Measurements from ENCODE around the gene RIOK2.
"Not testable (repeated sequence)": the region's sequence is repeated elsewhere in the genome, so short reads cannot be mapped to it uniquely, and the experiment has no call there.

Gene RIOK2

DNA sequence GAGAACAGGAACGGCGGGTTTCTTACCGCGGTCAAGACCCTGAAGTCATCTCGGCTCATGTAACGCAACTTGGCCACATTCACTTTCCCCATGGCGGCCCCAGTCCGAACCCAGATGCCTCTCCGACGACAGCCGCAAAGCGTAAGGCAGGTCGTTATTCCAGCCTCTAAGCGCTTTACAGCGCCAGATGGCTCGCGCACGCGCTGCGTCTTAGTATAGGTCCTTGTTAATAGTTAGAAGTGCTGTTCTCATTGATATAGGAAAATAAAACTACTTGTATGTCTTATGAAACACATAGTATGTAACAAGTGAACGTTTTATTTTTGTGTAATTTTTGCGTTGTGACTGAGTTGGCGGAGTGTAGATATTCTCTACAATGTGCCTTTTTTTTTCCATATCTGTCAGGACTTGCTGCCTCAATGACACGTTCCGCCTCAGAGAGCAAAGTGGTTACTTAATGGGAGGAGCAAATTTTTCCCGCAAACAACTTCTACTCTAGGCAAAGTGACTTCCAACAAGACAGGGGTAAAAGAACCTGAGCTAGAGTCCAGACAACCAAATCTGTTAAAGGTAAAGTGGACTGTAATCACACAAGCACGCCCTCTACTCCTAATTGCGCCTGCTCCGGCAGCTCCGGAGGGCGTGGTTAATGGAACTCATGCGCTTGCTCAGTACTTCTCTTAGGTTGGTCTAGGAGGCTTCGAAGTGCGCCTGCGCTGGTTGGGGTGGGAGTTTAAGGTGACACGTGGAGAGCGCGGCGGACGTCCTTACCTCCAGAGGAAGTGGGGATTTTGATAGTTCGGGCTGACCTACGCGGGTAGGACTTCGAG is at the start of gene RIOK2:
TSS of gene RIOK2 (minus strand) at position 148 of the 830 bp plus-strand sequence. CDS start at position 92, 56 bp downstream.
- DNase-seq (ENCODE audit: low read depth), result peak; percentile 98

DNA sequence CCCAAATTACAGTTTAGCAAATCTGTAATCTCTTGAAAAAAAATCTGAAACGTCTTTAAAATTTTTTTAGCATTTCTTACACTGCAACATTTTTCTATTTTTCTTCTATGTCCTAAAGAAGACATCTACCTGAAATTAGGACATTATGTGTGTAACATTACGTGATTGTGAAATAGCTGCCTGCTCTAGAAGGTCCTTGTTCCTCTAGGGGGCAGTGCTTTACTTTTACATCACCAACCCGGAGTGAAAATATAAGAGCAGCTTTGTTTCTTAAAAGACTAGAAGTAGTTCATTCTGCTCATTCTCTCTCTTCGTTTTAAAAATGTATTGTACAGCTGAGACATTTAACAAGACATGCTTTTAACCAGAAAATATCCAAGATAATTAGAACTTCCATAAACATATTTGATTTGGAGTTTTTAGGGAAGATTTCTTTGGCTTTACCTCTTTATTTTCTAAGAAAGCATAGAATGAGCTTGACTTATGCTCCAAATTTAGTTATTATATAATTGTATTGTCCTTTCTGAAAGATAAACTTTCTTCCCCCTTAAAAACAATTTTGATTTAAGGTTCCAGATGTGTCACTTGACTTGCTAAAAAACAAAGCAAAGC is 48.1 kb upstream of the RIOK2 start:
- peak; percentile 55 for DNase-seq (ENCODE audit: low read depth)

DNA sequence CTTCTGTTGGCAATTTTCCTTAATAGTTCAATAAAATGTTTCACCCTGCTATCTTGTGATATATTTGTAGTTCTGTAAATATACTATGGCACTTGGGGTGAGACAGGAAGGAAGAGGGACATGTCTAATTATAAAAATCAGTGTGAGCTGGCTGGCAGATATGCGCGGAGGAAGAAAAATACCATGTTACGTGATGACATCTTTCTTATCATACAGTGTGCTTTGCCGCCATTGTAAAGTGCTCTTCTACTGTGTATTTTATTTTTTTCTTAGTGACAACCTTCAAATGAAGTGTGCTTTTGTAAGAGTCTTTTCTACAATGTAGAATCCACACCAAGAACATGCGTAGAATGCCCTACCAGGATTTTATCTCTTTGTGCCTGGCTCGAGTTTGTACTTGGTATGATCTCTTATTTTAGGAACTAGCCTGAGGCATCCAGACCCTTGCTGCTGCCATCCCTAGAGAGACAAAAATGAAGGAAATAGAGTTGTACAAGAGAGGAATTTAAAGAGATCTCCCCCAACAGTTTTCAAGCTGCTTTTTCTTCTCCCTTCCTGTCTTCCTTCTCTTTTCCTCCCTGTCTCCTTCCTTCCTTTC is 46.7 kb upstream of the RIOK2 start:
- DNase-seq (ENCODE audit: low read depth), result no peak

DNA sequence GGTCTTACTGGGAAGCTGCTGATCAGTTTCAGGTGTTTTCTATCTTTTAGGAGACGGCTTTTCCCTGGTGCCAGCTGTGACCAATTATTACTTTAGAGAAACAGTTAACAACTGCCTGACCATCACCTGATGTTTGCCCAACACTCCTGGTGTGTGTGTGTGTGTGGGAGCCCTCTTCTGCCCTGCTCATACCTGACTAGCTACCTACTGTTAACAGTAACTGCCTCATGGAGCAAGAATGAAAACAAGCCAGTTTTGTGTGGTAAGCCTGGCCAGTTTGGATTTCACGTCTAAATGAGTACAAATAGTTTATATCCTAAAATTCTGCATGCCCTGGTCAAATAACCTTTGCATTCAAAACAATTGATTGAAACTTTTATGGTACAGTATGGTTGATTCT is 46.1 kb upstream of the RIOK2 start:
- no peak for DNase-seq (ENCODE audit: low read depth)

DNA sequence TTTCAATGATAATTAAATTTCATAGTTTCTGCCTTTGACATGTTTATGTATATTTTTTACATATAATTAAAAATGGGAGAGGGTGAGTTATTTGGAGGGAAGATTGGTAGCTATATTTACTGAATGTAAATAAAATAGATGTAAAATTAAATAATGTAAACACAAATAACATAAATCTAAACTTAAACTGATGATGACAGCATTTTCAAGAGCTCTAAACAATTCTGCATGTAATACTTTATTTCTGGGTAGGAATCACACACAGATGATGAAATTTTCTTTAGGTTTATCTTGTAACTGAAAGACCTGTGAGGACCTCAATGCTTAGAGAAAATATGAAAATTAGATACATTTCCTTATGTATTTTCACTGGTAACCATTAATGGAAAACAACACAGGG is 42.2 kb upstream of the RIOK2 start:
- no peak for DNase-seq (ENCODE audit: low read depth)

DNA sequence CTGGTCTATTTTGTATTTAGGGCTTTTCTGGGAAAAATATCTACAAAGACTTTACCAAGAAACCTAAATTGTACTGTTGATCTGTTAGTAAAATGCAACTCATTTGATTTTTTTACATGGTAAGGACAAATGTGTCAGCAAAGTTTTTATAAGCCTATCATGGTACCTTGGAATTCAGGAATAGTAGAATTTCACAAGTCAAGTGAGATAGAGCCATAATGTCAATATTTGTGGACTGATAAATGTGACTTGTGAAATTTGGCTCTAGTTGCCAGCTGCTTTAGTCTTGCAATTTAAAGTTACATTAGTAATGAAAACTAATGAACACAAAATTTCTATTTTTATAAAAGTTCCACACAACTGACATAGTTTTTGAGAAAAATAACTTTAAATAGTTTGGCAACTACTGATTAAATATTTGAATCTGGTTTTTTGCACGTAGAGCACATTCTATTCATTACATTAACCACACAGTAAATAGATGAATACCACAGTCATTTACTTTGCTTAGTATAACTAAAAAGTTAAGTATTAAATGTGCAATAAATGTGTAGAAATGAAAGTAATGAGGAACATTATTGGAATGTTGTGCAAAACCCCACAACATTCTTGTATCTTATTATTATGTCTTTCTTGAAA is 41.2 kb upstream of the RIOK2 start:
- peak; percentile 3 for DNase-seq (ENCODE audit: low read depth)

DNA sequence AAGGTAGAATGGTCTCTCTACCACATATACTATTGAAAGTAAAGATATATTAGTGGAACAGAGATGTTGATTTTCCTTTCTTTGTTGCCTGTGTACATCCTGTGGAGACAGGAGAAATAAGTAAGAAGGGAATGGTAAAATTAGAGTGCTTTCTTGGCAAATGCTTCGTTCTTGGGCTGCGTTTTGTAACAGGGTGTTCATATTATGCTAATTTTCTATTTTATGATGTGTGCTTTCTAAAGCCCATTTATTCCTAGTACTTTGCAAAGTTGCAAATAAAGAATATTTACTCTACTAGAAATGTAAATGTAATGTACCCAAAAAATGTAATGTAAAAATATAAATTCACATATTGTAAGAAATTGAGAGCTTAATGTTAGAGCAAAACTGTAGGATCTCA is 40.5 kb upstream of the RIOK2 start:
- no peak for DNase-seq (ENCODE audit: low read depth)

DNA sequence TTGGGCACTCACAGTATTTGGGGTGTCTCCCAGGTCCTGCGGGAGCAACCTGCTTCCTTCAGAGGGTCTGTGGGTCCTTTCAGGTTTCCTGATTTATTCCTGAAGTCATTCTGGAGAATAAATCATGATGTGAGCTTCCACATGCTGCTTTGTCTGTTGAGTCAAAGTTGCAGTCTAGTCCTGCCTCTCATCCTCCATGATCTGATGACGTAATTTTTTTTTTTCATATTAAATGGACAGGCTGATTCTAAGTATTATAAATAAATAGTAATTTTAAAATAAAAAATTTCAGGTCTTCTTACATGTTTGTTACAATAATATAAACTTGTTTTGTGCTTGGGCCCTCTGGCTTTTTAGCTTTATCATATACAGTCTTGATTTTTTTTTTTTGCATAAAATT is 26.3 kb upstream of the RIOK2 start:
- no peak for DNase-seq (ENCODE audit: low read depth)

DNA sequence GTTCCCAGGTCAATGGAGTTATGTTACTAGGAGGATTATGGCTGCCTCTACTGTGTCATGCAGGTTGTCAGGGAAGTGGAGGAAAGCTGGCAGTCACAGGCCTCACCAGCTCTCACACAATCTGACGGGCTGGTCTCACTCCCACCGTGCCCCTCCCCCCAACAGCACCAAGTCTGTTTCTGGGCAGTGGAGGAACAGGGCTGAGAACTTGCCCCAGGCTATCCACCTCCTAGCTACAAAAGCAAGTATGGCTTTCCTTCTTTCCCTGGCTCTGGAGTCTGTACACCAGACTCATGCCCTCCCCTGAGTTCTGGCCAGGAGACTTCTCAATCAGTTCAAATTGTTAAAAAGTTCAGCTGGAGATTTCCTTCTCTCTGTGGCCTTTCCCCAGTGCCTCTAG is 25.7 kb upstream of the RIOK2 start:
- no peak for DNase-seq (ENCODE audit: low read depth)

DNA sequence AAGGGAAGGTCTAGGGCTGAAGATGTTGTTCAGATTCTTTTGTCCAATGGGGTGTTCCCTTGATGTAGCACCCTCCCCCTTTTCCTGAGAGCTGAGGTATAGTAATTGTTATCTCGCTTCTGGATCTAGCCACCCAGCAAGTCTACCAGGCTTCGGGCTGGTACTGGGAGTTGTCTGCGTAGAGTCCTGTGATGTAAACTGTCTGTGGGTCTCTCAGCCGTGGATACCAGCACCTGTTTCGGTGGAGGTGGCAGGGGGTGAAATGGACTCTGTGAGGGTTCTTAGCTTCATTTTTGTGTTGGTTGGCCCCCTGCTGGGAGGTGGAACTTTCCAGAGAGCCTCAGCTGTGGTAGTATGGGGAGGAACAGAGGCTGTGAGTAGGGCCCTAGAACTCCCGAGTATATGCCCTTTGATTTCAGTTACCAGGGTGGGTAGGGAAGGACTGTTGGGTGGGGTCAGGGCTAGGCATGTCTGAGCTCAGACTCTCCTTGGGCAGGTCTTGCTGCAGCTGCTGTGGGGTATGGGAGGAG is 25.2 kb upstream of the RIOK2 start:
- no peak for DNase-seq (ENCODE audit: low read depth)

DNA sequence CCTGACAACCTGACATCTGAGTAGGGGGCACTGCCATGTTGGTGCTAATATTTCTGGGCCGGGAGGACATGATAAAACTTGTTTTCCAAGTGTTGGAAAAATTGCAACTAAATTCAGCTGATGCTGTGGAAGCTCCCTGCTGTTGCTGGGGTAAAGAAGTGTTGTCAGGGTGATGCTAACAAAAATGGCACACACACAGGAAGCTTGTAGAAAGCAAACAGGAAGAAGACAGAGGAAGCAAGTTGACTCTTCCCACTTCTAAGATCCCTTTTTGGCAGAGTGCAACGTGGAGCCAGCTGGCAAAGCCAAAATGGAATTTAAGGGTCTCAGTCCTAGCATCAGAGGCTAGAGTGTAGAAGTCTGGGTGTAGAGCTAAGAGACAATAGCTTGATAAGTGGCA is 11.3 kb upstream of the RIOK2 start:
- DNase-seq (ENCODE audit: low read depth), result no peak

DNA sequence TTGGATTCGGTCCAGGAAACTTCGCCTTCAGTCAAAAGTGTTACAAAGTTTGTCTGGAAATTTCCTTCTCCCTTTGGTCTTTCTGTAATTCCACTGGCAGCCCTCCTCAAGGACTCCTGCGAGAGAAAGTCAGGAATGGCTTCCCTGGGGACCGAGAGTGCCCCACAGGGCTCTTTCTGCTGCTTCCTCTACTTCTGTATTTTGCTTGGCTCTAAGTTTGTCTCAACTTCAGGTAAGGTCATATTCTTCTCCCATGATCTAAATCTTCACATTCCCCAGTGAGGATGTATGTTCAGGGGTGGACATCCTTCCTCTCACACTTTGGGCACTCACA is 10.3 kb upstream of the RIOK2 start:
- no peak for DNase-seq (ENCODE audit: low read depth)

DNA sequence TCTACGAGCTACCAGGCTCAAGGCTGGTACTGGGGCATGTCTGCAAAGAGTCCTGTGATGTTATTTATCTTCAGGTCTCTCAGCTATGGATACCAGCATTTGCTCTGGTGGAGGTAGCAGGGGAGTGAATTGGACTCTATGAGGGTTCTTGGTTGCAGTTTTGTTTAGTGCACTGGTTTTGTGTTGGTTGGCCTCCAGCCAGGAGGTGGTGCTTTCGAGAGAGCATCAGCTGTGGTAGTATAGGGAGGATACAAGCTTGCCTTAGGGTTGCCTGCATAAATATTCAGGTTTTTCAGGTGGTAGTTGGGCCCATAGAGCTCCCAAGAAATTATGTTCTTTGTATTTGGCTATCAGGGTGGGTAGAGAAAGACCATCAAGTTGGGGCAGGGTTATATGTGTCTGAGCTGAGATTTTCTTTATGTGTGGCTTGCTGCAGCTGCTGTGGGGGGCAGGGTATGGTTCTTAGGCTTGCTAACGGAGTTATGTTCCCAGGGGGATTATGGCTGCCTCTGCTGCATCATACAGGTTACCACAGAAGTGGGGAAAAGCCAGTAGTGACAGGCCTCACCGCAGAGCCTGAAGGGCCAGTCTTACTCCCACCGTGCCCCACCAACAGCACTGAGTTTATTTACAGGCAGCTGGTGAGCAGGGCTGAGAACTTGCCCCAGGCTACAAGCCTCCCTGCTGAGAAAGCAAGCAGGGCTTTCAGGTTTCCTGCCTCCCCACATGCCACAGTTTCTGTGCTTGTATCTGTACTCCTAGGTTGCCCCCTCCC is 9.7 kb upstream of the RIOK2 start:
- no peak for DNase-seq (ENCODE audit: low read depth)

DNA sequence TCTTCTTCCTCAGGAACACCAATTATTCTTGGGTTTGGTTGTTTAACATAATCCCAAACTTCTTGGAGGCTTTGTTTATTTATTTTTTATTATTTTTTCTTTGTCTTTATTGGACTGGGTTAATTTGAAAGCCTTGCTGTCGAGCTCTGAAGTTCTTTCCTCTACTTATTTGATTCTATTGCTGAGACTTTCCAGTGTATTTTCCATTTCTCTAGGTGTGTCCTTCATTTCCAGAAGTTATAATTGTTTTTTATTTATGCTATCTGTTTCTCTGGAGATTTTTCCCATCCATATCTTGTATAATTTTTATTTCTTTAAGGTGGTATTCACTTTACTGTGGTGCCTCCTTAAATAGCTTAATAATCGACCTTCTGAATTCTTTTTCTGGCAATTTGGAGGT is 8.8 kb upstream of the RIOK2 start:
- DNase-seq (ENCODE audit: low read depth), result no peak

DNA sequence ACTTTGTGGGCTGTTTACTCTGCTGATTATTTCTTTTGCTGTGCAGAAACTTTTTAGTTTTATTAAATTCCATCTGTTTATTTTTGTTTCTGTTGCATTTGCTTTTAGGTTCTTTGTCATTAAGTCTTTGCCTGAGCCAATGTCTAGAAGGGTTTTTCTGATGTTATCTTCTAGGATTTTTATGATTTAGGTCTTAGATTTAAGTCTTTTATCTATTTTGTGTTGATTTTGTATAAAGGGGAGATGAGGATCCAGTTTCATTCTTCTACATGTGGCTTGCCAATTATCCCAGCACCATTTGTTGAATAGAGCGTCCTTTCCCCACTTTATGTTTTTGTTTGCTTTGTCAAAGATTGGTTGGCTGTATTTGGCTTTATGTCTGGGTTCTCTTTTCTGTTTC is 6.5 kb upstream of the RIOK2 start:
- not testable (repeated sequence) for DNase-seq (ENCODE audit: low read depth)

DNA sequence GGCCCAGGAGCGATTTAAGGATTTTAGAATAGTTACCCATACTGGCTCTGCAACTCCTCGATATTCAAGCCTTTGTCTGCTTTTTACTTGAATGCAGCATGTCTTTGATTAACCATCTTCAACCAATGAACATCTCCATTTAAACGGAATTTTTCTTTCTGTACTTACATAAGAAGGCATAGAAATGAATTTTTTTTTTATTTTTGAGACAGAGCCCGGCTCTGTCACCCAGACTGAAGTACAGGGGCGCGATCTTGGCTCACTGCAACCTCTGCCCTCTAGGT is 825 bp upstream of the RIOK2 start:
- no peak for DNase-seq (ENCODE audit: low read depth)

DNA sequence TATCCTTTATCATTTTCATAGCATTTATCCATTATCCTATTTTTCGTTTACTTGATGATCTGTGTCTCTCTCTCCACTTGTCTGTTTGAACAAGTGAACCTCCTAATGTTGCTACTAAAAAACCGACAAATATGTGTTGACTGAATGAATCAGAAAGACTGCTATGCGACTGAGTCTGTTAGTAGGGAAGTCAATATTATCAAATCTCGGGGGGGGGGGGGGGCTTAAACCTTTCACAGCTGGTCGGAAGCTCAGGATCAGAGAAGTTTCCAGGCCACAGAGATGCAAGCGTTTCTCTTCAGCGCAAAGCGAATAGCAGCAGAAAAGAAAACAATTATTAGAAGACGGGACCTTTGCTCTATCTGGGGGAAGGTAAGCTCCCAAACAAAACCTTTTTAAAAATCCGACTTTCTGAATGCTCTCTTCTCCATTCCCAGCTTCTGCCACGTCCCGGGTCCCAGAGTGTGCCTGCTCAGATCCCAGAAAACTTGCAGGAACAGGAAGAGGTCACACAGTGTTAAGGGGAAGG is 412 bp downstream of the RIOK2 start:
- DNase-seq (ENCODE audit: low read depth), result no peak

DNA sequence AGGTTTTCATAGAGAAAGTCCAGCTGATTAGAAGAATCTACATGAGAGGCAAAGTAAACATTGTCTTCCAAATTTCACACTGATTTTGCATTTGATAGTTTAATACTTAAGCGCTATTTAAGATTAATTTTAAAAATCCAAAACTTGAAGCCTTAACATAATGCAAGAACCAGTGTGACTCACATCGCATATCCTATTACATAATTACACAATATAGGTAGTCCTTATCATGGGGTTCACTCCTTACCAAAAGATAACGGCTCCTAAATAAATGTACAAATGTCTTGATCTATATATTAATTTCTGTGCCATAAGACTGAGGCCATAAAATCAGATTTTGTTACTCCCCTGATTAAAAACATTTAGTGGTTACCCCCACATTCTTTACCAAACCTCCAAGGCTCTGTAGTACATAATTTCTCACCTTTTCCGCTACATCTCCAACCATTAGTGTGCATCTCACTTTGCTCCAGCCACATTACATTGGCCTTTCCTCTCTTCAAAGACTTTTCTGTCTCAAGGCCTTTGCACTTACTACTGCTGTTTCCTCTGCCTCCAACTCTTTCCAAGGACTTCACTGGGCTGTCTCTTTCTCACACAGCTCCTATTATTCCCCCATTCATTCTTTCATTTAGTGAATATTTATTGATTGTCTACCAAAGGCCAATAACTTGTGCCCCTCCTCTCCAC is 1.0 kb downstream of the RIOK2 start:
- DNase-seq (ENCODE audit: low read depth), result no peak

DNA sequence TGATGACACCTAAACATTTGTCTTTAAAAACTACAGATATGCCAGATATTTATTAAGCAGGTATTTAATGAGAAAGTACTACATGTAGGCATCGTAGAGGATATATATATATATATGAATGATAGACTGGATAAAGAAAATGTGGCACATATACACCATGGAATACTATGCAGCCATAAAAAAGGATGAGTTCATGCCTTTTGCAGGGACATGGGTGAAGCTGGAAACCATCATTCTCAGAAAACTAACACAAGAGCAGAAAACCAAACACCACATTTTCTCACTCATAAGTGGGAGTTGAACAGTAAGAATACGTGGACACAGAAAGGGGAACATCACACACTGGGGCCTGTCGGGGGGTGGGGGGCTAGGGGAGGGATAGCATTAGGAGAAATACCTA is 3.6 kb downstream of the RIOK2 start:
- DNase-seq (ENCODE audit: low read depth), result not testable (repeated sequence)

DNA sequence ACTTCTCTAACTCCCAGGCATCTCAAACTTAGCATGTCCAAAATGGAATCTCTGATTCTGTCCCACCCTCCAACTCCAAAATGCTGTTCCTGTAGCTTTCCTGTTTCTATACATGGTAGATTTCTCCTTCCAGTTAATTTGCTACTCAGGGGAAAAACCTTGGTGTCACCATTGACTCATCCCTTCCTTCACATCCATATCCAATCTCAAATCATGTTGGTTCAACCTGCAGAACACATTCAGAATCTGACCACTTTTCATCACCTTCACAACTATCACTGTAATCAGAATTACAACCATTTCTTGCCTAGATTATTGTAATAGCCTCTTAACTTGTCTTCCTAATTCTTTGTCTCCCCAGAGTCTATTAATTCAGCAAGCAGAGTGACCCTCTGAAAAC is 10.8 kb downstream of the RIOK2 start:
- DNase-seq (ENCODE audit: low read depth), result no peak

DNA sequence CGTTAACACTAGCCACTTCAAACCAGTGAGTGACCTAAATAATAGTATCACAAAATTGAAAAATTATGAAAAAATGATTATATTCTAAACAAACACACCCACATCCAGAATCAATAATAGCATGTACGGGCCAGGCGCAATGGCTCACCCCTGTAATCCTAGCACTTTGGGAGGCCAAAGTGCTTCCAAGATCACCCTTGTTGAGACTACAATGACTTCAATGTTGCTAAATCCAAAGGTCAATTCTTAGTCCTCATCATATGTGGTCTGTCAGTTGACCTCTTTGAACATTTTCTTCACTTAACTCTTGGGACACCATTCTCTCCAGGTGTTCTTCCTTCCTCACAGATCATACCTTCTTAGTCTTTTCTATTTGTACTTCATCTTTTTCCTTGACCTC is 11.3 kb downstream of the RIOK2 start:
- DNase-seq (ENCODE audit: low read depth), result no peak
